Fibroblast of the aortic adventitia (primary cell): ENCODE data around the gene BAD. TPM values are rescaled to one million over a fixed set of nuclear protein-coding genes. Genes with fewer than 3 reads are reported as not detected.

Experiments used
- DNase-seq: peaks from one replicate; pipeline ENCODE4 v3.0.0-alpha.2; 2010; ENCODE audit warnings: low read depth
- H3K4me3 ChIP-seq: 2 replicates; pipeline ENCODE4 v1.5.1; 2011; ENCODE audit warnings: low read depth, mild to moderate bottlenecking, control low read depth, low read length, moderate library complexity
- CTCF ChIP-seq: IDR thresholded peaks from 2 replicates; pipeline ENCODE4 v1.5.1; 2011; ENCODE audit warnings: mild to moderate bottlenecking, low read length, control low read depth, inconsistent platforms; ENCODE audit not compliant: insufficient read depth
- total RNA-seq: library from RNA; depleted of rRNA; stranded (reverse); fragments of >200 nt; gene quantifications from 2 replicates; pipeline ENCODE4 v1.2.3, GENCODE V29; 2012; ENCODE audit warnings: low replicate concordance

BAD gene
- total RNA-seq, 1 donor, result 69.6 TPM

DNA sequence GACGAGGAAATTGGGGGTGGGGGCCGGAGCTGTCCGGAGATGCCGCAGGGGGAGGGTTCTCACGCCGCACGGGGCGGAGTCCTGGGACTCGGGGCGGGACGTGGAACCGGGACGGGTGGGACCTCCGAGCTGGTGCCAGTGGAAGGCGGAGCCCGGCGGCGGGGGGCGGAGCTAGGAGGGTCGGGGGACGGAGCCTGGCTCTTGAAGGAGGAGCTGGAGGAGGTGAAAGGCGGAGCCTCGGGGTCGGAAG lies 43.3 kb downstream of the BAD start:
- DNase-seq, result peak; percentile 99
- no peak for TF ChIP-seq CTCF

DNA sequence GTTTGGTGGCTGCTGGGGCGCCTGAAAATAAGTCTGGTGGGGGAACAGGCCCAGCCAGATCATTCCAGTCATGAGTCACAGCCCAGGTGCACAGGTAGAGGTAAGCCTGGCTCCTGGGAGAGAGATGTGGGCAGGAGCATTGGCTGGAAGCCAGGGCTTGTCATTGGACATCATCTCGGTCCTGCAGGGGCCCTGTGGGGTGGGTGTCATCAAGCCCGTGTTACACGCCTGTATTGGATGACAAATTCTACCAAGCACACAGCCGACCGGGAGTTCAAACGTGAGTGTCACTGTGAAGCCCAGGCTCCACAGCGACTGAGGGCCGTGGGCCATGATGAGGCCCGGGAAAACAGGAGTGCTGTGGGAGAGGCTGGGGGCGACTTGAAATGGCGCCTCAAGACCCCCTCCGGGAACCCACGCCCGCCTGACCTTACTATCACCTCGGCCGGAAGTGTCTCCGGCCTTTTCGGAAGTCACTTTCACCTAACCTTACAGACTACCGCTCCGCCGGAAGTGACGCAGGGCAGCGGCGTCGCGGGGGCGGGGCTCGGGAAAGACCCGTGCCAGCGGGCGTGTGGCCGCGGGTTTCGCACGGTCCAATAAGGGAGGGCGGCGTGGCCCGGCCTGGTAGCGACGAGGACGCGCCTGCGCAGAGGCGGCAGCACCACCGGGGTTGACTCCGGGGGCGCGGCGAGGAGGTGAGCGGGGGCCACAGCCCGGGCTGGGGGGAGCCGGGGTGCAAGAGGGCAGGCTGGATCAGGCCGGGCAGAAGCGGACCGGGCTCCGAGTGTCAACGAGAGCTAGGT lies 43.8 kb downstream of the BAD start, which contains the start of gene FKBP2:
FKBP2 (plus strand) TSS at position 661 of the 806 bp plus-strand sequence. CDS start 1,293 bp downstream, outside the sequence.
- peak; percentile 96 for DNase-seq
- TF ChIP-seq CTCF, result no peak
- H3K4me3 ChIP-seq, result peak within 1 kb of the TSS; percentile 83

More for the DNA sequence above, 43.3 kb downstream of the BAD start:
- H3K4me3 ChIP-seq, result peak overlapping the region; percentile 80

DNA sequence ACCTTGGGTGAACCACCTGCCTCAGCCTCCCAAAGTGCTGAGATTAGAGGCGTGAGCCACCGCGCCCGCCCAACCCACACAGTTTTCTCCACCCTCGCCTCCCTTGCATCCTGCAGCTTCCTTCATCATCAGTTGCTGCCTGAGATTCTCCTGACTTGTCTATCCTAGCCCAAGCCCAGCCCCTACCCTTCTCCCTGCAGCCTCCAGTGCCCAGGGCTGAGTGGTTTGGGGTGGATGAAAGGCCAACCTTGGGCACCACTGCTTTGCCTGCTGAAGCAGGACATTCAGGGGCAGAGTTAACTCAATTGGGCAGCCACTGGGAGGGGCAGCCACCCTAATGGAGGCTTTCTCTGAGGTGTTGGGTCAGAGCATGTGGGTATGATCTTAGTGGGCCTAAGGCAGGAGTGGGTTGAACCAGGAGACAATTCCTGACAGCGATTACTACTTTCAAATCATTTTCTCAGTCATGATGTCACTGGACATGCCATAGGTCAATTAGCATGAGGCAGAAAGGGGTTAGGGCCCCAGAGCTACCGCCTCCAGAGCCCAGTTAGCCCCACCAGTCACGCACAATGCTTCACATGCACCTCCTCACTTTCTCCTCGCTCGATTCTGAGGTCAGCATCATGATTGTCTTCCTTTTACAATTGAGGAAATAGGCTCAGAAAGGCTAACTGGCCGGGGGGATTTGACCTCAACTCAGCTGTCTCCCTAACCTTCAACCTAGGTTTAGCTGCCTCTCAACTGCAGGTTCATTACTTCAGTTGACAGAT lies 44.6 kb downstream of the BAD start:
- peak overlapping the region; percentile 71 for H3K4me3 ChIP-seq
- DNase-seq, result no peak
- no peak for TF ChIP-seq CTCF

GRCh38 chr11:64238999-64239398 lies 45.5 kb downstream of the BAD start:
- no peak for TF ChIP-seq CTCF
- no peak overlapping the region for H3K4me3 ChIP-seq
- no peak for DNase-seq

DNA sequence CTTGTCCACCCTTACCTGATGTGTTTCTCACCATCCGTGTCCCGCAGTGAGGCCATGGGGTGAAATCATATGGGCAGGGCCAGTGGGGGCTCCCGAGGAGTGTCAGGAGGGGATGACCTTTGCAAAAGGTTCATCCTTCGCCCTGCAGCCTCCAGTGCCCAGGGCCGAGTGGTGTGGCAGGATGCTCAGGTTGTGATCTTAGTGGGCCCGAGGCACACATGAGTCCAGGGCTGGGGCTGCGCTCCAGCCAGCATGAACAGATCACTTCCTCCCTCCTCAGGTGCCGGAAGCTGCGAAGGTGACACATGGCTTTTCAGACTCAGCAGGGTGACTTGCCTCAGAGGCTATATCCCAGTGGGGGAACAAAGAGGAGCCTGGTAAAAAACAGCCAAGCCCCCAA lies 46.4 kb downstream of the BAD start:
- TF ChIP-seq CTCF, result no peak
- DNase-seq, result no peak
- H3K4me3 ChIP-seq, result no peak overlapping the region

DNA sequence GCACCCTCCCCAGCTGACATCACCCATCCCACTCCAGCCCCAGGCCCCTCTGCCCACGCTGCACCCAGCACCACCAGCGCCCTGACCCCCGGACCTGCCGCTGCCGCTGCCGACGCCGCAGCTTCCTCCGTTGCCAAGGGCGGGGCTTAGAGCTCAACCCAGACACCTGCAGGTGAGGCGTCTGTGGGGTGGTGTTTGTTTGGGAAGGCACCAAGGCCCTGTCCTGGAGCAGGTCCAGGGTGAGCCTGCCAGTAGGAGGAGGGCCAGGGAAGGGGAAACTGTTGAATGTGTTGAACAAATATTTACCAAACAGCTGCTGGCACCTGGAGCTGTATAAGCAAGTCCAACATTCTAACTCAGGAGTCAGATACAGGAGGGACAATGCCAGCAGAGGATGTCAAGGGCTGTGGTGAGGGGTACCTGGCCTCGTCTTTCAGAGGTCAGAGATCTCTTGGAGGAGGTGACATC lies 46.9 kb downstream of the BAD start:
- H3K4me3 ChIP-seq, result no peak overlapping the region
- no peak for DNase-seq
- TF ChIP-seq CTCF, result no peak
